Measurements from ENCODE around the gene TMEM128.
"Not testable (repeated sequence)": the region's sequence is repeated elsewhere in the genome, so short reads cannot be mapped to it uniquely, and the experiment has no call there.

DNA sequence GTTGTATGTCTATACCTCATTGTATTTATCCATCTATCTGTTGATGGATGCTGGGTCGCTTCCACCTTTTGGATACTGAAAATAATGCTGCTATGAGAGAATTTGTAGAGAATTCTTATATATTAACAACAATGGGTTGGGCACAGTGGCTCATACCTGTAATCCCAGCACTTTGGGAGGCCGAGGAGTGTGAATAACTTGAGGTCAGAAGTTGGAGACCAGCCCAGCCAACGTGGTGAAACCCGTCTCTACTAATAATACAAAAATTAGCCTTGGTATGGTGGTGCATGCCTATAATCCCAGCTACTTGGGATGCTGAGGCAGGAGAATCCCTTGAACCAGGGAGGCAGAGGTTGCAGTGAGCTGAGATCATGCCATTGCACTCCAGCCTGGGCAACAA lies 34.3 kb downstream of the TMEM128 start:
- TF ChIP-seq POLR2A (IDR thresholded peaks at IDR 0.05; ENCODE audit: low read length); GATA1 (IDR thresholded peaks at IDR 0.05; ENCODE audit: low read depth, low read length): not testable (repeated sequence)

Data from erythroblast (primary cell).